Neural cell (in vitro differentiated cells): ENCODE measurements around the gene MACF1.

Experiments used
- EP300 ChIP-seq: fragments of 450-650 bp; conservative IDR thresholded peaks from 2 replicates; pipeline ENCODE4 v1.6.1; 2014; ENCODE audit warnings: antibody characterized with exemption, mild to moderate bottlenecking, moderate library complexity; ENCODE audit not compliant: poor library complexity, severe bottlenecking
- EZH2 ChIP-seq: fragments of 200-600, 300-800 bp; shearing (Covaris generic), sonication (generic); IDR thresholded peaks from 2 replicates; pipeline ENCODE4 v1.6.1; 2014; ENCODE audit warnings: antibody characterized with exemption, low read length, borderline replicate concordance, mild to moderate bottlenecking; ENCODE audit not compliant: insufficient read depth, poor library complexity, severe bottlenecking
- MXI1 ChIP-seq: fragments of 450-650 bp; conservative IDR thresholded peaks from 2 replicates; pipeline ENCODE4 v1.6.1; 2014; ENCODE audit warnings: antibody characterized with exemption, mild to moderate bottlenecking; ENCODE audit not compliant: poor library complexity, severe bottlenecking
- POLR2AphosphoS5 ChIP-seq: IDR thresholded peaks from 2 replicates; pipeline ENCODE4 v1.6.1; 2012
- RAD21 ChIP-seq: fragments of 450-650 bp; conservative IDR thresholded peaks from 2 replicates; pipeline ENCODE4 v1.6.1; 2014; ENCODE audit warnings: antibody characterized with exemption, mild to moderate bottlenecking, moderate library complexity
- REST ChIP-seq: IDR thresholded peaks from 2 replicates; pipeline ENCODE4 v1.6.1; 2012; ENCODE audit warnings: borderline replicate concordance
- SMC3 ChIP-seq: fragments of 450-650 bp; conservative IDR thresholded peaks from 2 replicates; pipeline ENCODE4 v1.6.1; 2014; ENCODE audit warnings: antibody characterized with exemption, mild to moderate bottlenecking, moderate library complexity; ENCODE audit not compliant: poor library complexity
- TAF1 ChIP-seq: IDR thresholded peaks from 2 replicates; pipeline ENCODE4 v1.6.1; 2012; ENCODE audit warnings: low read depth
- TF ChIP-seq, protein P1 (sequence below): fragments of 450-650 bp; IDR thresholded peaks from 2 replicates; pipeline ENCODE4 v1.5.1; 2014; ENCODE audit warnings: antibody characterized with exemption, mild to moderate bottlenecking, moderate library complexity; ENCODE audit not compliant: poor library complexity, severe bottlenecking

- TF ChIP-seq, protein P1, sequence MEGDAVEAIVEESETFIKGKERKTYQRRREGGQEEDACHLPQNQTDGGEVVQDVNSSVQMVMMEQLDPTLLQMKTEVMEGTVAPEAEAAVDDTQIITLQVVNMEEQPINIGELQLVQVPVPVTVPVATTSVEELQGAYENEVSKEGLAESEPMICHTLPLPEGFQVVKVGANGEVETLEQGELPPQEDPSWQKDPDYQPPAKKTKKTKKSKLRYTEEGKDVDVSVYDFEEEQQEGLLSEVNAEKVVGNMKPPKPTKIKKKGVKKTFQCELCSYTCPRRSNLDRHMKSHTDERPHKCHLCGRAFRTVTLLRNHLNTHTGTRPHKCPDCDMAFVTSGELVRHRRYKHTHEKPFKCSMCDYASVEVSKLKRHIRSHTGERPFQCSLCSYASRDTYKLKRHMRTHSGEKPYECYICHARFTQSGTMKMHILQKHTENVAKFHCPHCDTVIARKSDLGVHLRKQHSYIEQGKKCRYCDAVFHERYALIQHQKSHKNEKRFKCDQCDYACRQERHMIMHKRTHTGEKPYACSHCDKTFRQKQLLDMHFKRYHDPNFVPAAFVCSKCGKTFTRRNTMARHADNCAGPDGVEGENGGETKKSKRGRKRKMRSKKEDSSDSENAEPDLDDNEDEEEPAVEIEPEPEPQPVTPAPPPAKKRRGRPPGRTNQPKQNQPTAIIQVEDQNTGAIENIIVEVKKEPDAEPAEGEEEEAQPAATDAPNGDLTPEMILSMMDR, result no peak
- TF ChIP-seq EZH2, result no peak
- TF ChIP-seq TAF1, result no peak
- no peak for TF ChIP-seq RAD21
- no peak for TF ChIP-seq POLR2AphosphoS5
- TF ChIP-seq REST, result no peak
- no peak for TF ChIP-seq MXI1
- no peak for TF ChIP-seq SMC3
- TF ChIP-seq EP300, result no peak
Measured at GRCh38 chr1:39332291-39332690, 127.8 kb downstream of the MACF1 start.
